ENCODE data around the gene SAMHD1. TPM values are rescaled to one million over a fixed set of nuclear protein-coding genes. Genes with fewer than 3 reads are reported as not detected.

The SAMHD1 gene
- total and polyA plus RNA-seq, 2 of the 8 experiments (the other 6 are each of a cell fraction or from before 2014, with no cell fraction given) = 22.0 to 37.1 TPM

DNA sequence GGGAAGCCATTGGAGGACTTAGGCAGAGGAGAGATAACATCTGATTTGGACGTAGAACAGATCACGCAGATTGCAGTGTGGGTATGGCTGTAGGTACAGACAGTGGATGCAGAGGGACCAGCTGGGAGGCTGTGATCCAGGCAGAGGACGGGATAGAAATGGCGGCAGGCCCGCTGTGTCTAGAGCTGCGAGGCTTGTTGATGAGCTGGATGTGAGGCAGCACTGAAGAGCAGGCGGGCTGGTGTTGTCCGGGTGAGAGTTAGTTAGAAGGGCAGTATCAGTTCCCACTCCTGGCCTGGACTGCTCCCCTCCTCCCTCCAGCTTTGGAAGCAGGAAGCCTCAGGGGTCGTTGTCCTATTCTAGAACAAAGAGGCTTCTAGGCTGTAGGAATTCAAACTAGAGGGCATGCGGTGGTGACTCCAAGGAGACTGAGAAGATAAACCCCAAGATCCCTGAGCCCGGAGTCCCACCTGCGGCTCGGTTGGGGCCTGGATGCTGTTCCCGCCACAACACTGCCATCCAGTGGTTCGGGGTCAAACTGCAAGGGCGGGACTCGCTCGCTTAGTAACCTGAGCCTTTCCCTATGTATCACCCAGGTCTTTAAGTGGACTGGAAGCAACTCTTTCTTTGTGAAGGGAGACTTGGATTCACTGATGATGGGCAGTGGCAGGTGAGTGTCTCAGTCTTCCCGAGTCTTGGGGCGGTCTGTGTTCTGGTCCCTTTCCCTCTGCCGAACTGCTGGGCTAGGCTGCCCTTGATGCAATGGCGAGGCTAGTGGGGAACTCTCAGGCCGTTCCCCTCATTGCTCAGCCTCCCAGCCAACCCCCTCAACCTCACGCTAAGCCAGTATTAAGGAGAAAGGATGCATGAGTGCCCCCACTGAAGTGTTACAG, 64.4 kb downstream of the SAMHD1 start (continued):
- TF ChIP-seq CHD7 (IDR thresholded peaks at IDR 0.05; ENCODE audit: insufficient replicate concordance, low read length) = no peak
